ENCODE measurements around the gene CRACR2A.

- TF ChIP-seq CTCF (IDR thresholded peaks at IDR 0.05) (no peak), POLR2A (IDR thresholded peaks at IDR 0.05) (no peak)
Measured at GRCh38 chr12:3617565-3617964, 135.3 kb downstream of the CRACR2A start.
